HG03469 (cell line): ENCODE measurements around the gene MC1R.

Experiments used
- ATAC-seq: cut with Tn5 transposase; IDR thresholded peaks from one replicate; pipeline ENCODE4 v1.9.1; 2021; ENCODE audit warnings: mild to moderate bottlenecking, moderate library complexity, moderate number of reproducible peaks; ENCODE audit not compliant: unreplicated experiment

MC1R gene

DNA sequence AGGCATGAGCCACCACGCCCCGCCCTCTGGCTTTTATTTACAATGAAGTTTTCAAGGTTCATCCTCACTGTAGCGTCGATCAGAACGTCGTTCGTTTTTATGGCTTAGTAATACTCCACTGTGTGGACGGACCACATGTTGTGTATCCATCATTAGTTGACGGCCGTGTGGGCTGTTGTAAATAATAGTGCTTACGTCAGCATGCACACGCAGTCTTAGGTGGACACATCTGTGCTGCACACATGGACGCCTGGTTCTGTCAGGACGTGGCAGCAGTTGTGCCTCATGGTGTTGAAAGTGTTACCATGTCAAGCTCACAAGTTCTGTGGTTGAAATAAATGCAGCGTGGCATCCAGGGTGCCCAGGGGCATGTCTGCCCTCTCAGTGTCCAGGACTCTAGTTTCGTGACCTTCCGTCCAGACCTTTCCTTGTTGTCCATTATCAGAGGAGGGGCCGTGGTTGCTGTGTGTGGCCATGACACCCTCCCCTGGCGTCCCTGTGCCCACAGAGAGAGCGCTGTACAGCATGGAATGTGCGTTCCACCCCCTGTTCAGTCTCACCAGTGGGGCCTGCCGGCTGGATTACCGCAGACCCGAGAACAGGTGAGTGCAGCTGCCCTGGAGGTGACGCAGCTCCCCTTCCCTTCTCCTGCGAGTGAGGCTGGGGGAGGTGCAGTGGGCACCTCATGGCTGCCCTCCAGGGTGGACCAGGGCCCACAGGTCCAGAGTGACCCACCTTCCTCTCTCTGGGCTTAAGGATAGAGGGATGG lies 23.0 kb upstream of the MC1R start:
- ATAC-seq: no peak

DNA sequence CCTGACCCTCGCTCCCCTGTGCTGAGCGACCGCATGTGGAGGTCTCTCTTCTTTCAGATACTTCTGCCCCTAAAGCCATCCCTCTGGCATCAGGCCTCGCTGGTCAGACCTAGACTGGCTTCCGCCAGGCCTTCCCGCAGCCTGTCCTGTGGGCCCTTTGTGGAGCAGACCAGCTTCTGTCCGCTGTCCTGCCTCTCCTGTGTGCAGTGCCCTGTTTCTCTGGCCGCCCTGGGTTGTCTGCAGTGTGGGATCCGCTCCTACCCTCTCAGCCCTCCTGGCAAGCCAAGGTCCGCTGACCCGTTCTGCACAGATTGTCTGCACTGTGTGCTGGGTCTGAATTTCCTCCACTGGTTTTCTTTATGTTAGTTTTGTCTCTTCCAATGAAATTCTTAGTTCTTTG lies 21.5 kb upstream of the MC1R start:
- no peak for ATAC-seq

DNA sequence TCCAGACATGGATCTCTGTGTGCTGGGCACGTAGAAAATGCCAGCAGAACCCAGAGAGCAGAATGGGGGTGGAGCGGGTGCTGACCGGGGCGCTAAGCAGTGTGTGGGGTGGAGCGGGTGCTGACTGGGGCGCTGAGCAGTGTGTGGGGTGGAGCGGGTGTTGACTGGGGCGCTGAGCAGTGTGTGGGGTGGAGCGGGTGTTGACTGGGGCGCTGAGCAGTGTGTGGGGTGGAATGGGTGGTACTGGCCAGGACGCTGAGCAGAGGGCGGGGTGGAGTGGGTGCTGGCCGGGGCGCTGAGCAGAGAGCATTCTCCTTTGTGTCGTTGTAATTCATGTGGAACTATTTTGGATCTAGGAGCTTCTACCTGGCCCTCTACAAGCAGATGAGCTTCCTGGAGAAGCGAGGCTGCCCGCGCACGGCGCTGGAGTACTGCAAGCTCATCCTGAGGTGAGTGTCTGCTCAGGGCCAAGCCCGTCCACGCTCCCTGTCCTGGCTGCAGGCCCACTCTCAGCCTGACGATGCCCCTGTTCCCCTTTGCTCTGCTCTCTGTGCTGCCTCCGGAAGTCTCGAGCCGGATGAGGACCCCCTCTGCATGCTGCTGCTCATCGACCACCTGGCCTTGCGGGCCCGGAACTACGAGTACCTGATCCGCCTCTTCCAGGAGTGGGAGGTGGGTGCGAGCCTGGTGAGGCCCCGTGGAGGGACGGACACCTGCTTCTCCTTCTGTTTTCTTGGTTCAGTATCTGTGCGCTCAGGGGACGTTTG lies 20.3 kb upstream of the MC1R start:
- no peak for ATAC-seq

DNA sequence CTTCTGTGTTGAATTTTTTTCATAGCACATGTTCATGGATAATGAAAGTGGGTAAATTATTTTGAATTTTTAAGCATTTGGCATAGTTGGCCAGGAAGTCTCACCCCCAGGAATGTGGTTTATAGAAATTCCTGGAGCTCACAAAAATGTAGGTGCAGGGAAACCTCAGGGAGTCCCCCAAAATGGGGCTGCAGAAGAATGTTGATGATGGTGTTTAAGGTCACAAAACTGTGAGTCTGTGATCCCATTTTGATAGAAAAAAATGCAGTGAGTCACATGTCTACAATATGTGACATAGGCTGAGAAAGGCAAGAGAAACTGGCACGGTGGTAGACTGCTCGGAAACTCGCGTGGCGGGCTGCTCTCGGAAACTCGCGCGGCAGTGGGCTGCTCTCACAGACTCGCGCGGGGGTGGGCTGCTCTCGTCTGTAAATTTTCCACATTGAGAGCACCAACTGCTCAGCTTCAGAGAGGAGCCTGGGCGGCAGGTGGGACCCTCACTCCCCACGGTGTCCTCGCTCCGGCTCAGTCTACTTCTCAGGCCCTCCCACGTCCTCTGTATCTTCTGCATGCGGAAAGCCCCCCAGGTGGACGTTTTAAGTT lies 18.7 kb upstream of the MC1R start:
- no peak for ATAC-seq

DNA sequence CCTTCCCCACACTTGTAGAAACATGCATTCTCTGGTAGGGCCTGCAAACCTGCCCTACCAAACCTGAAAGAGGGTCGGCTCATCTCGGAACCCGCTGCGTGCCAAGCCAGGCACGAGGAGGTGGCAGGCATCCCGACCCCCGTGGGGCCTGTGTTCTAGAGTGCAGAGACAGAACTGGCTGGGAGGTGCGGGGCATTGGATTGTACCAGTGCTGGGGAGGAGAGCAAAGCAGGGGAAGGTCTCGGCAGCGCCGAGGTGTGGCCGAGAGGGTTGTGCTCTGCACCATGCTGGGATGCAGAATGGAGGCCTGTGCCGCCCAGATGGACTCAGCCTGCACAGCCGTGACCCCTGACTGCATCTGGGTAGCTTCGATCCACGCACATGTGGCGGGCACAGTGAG lies 17.8 kb upstream of the MC1R start:
- no peak for ATAC-seq

DNA sequence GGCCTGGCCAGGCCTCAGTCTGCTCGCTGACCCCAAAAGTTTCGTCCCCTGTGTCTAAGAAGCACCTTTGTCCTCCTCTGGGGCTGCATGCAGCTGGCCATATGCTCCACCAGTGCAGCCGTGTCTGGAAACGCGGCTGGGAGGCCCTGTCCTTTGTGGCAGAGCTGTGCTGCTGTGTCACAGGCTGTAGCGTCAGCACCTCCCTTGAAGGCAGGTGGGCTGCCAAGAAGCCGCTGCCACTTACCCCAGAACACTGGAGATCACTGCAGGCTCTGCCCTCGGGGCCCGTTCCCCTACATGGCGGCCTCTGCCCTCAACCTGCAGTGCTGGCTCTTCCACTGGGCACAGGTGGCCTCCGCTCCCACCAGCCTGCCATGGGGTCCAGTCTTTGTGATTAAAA lies 15.7 kb upstream of the MC1R start:
- no peak for ATAC-seq

DNA sequence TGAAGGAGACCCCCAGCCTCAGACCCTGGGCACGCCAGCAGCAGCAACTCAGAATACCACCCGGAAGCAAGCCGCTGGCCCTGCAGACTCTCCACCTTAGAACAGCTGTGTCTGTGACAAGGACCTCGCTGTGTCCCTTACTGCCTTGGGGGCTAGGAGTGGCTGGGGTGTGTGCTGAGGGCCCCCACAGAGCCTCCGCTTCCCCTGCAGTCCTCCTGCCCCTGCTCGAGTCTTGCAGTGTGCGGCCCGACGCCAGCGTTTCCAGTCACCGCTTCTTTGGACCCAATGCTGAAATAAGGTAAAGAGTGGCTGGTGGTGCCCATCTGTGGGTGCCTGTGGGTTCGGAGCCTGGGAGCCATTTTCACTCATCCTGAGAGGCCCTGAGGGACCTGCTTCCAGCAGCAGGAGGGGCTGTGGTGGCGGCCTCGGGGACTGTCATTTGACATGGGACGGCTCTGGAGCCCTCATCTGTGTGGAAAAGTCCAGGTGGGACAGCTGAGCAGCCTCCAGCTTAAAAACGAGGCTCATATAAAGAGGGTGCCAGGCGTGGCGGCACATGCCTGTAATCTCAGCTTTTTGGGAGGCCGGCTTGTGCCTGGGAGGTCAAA lies 14.7 kb upstream of the MC1R start:
- ATAC-seq: no peak

DNA sequence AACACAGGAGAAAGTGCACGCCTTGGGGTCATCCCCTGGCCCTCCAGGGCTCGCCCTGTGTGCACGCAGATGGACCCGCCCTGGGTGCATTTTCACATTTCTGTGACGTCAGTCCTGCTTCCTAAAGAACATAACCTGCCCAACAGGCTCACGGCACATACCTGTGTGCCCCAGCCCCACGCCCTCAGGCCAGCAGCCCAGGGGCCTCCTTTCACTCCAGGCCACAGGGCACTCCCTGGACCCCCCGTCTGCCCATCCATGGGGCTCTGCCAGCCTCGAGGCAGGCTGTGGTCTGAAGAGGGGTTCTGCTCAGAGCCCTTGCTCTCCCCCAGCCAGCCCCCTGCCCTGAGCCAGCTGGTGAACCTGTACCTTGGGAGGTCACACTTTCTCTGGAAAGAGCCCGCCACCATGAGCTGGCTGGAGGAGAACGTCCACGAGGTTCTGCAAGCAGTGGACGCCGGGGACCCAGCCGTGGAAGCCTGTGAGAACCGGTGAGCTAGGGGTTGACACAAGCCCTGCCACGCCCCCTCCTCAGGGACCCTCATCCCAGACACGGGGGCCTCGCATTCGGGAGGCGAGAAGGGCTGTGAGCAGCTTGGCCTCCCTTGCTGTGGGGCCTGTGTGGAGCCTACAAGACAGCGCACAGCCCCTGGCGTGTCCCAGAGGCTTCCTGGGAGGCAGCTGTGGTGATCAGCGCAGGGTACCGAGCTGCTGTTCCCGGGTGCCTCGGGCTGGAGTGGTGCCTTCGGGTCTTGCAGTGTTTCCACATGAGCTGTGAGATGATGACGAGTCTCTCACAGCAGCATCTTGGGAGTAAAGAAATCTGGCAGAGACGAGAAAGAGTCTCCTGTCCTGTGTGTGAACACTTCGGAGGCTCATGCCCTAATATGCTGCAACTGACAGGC lies 13.8 kb upstream of the MC1R start:
- ATAC-seq: no peak

DNA sequence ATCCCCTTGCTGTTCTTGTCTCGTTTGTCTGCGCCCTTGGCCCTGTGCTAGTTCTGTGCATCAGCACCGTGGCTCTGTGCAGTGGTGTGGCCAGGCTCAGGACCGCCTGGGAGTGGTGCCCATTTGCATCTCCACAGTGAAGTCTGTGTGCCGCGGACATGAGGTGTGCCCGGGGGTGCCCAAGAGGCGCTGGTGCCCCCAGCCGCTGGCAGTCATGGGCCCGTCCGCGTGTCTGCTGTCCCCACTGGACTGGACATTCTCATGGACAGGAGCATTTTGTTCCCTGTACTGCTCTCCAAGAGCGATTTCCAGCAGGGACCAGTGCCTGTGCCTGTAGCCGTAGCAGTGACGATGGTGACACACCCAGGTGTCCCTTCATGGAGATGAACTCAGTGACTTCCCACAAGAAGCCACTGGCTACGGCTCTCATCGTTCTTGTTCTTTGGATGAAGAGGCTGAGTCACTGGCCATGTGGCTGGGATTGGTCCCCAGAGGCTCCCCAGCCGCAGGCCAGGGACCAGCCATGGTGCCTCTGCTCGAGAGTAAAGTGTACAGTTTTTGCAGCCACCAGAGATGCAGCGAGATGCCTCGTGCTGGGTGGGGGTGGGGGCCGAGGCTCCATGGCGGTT lies 13.0 kb upstream of the MC1R start:
- no peak for ATAC-seq

DNA sequence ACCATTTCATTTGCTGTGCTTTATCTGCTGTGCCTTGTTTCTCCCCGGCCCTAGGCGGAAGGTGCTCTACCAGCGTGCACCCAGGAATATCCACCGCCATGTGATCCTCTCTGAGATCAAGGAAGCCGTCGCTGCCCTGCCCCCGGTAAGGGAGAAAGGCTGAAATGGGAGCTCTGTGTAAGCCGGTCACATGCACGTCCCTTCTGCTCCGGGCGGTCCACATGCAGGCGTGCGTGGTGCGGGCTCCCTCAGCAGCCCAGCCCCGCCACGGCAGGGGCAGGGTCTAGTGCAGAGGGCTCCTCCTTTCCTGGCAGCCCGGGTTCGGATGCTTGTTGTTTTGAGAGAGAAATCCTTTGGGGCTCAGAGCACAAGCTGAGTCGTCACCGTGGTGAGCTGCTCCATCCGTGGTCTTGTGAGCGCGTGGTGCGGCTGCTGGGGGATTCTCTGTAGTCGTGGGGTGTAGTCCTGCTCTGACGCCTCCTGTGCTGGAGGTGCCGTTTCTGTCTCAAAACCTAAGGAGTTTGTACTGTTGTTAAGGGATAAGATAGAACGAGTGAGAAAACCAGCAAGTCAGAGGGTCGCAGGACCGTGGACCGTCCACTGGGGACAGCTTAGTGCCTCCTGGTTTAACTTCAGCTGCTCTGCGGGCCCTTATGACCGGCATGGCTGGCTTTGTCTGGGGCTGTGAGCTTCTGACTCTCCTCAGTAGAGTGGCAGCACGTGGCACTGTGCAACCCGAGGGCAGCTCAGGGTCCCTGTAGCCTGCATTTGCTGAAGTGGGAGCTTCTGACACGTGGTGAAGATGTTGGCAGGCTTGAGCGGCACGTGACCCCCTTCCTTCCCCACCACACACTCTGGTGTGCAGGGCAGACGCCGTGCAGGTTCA lies 12.3 kb upstream of the MC1R start:
- no peak for ATAC-seq

DNA sequence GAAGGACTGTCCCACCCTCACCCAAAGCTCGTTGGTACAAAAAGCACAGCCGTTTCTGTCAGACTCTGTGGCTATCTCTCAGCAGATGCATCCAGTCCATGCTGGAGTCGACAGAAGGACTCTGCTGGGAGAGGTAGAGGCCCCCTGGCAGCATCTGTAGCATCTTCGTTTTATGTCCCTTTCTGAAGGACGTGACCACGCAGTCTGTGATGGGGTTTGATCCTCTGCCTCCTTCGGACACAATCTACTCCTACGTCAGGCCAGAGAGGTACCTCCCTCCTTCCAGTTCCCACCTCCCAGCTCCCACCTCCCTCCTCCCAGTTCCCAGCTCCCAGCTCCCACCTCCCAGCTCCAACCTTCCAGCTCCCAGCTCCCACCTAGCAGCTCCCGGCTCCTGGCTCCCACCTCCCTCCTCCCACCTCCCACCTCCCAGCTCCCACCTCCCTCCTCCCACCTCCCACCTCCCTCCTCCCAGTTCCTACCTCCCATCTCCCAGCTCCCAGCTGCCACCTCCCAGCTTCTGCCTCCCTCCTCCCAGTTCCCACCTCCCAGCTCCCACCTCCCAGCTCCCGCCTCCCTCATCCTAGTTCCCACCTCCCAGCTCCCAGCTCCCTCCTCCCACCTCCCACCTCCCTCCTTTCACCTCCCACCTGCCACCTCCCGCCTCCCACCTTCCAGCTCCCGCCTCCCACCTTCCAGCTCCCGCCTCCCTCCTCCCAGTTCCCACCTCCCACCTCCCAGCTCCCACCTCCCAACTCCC lies 11.4 kb upstream of the MC1R start:
- no peak for ATAC-seq

DNA sequence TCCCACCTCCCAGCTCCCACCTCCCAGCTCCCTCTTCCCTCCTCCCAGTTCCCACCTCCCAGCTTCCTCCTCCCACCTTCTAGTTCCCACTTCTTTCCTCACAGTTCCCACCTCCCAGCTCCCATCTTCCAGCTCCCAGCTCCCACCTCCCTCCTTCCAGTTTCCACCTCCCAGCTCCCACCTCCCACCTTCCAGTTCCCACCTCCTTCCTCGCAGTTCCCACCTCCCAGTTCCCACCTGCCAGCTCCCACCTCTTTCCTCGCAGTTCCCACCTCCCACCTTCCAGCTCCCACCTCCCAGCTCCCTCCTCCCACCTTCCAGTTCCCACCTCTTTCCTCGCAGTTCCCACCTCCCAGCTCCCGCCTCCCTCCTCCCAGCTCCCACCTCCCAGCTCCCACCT lies 10.4 kb upstream of the MC1R start:
- no peak for ATAC-seq

DNA sequence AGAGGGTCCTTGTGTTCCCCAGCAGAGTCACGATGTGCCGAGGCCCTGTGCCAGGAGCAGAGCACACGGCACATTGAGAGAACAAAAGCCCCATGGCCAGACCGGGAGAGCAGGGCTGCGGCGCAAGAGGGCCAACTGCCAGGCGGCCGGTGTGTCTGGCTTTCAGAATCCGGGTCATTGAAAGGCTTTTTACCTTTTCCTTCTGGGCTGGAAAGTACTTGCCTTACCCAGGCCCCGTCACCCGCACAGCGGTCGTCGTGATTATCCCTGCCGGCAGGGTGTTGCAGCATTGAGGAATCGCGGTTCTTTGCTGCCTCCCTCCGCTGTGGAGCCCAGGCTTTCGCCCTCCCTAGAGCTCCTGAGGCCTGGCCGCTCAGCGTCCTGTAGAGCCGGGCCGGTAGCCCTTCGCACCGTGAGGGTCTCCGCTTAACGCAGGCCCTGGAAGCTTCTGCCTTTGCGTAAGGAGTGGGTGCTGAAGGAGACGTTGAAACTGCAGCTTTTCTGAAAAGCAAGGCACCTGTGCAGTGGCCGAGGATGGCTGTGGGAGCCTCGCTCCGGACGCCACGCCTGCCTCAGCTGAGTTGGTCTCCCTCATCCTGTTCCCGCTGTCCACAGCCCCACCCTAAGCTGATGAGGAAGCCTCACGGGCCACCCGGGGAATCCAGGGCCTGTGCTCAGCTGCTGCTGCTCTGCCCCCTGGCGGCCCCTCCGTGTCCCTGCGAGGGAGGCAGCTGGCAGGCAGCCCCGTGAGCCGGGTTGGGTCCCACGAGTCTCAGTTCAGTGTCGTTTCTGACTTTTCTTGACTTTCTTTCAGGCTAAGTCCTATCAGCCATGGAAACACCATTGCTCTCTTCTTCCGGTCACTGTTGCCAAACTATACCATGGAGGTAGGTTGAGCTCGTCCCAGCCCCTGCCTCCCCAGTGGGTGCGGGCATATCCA lies 8.6 kb upstream of the MC1R start:
- no peak for ATAC-seq

DNA sequence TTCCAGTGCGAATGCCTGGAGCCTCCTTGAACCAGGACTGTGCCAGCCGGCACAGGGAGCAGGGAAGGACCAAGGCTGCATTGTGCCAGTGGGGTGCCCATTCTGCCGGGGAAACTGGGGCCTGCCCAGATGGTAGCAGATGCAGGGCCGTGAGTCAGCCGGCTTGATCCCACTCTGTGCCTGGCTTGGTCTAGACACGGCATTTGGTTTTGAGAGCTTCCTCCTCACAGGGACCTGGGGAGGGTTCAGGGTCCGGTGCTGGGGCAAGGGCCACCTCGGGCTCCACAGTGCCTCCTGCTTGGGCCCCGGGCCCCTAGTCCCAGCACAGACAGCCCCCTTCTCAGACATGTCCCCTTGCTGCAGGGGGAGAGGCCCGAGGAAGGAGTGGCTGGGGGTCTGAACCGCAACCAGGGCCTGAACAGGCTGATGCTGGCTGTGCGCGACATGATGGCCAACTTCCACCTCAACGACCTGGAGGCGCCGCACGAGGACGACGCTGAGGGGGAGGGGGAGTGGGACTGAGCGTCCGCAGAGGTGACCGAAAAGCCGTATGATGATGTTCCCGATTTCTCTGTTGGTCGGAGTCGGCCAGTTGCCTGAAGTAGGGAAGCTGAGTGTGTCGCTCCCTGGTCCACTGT lies 7.8 kb upstream of the MC1R start:
- ATAC-seq: no peak

DNA sequence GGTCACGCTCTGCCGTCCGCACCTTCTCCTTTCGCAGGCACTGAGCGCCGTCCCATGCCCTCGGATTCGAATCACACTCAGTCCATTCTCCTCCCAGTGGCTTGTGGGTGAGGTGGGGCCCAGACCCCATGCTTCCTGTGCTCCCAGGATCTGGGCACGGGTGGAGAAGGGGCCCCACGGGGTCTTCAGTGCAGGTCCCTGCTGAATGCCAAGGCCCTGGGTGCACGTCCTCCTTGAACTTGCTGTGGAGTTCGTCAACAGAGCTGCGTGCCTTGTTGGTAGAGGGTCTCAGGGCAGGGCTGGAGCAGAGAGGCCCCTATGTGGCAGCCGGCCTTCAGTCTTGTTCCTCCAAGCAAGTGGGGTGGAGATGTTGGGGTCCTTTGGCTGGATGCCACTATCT lies 7.3 kb upstream of the MC1R start:
- no peak for ATAC-seq

DNA sequence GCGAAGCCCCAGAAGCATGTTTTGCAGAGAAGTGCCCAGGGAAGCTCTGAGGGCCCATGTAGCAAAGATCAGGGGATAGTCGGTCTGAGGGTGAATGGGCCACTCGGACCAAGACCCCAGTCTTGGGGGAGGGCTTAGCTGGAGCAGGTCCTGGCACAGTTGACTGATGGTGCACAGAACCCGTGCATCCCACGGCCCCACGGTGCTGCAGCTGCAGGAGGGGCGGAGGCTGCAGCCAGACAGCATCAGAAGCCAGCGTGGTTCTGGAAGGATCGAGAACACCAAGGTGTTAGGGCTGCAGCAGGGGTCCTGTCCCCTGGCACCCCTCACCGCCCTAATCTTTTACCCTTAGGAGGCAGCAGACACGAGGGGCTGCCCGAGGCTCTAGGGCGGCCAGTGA lies 6.5 kb upstream of the MC1R start:
- no peak for ATAC-seq

DNA sequence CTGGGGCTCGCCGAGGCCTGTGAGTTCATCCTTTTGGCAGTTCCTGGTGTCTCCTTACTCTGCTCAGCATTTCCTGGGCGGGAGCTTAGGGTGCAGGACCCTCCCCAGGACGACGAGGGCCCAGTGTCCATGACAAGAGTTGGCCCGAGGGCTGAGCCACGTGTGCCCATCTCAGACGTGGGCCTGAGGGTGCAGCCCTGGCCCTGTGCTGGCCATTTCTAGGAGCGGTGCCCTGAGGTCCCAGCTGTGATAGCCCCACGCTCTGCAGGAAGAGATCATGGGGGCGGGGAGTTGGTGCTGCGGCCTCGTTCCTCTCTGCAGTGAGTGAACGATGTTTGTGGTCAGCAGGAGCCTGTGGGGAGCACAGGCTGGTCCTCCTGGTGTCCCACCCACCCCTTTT lies 6.0 kb upstream of the MC1R start:
- no peak for ATAC-seq
